Ovary (tissue), 9 donors: Measurements from ENCODE around the gene CADPS2. TPM values are rescaled to one million over a fixed set of nuclear protein-coding genes. Genes with fewer than 3 reads are reported as not detected.

Source experiments
- DNase-seq, 5 donors: peaks; one replicate each; pipeline ENCODE4 v3.0.0-alpha.2; 2019 to 2020
- H3K27ac ChIP-seq, 2 donors: fragments of 200-600 bp; one replicate each; pipeline versions ENCODE4 v1.5.1 to v1.8.0; 2019 to 2022
- H3K27me3 ChIP-seq: fragments of 200-600 bp; one replicate; pipeline ENCODE4 v1.8.0; 2022
- H3K36me3 ChIP-seq: fragments of 200-600 bp; sonication (generic); one replicate; pipeline ENCODE4 v1.5.1; 2019
- H3K4me1 ChIP-seq: one replicate; pipeline ENCODE4 v1.8.1; 2013; ENCODE audit warnings: mild to moderate bottlenecking, moderate library complexity; ENCODE audit not compliant: insufficient read depth
- H3K4me3 ChIP-seq: fragments of 200-600 bp; sonication (generic); one replicate; pipeline ENCODE4 v1.5.1; 2017
- H3K9me3 ChIP-seq, 2 donors: fragments of 200-600 bp in 1 of 2; sonication (generic) in 1 of 2; one replicate each; pipeline versions ENCODE4 v1.5.1 to v1.8.1; 2013 to 2019; ENCODE audit warnings: mild to moderate bottlenecking in 1 of 2, moderate library complexity in 1 of 2
- CTCF ChIP-seq, 3 donors: fragments of 450-650 bp in 2 of 3; fragments of 200-600 bp in 1 of 3; IDR thresholded peaks; one replicate each; pipeline versions ENCODE4 v1.5.1 to v1.8.0; 2016 to 2022; ENCODE audit warnings: antibody characterized with exemption in 3 of 3, mild to moderate bottlenecking in 1 of 3
- EP300 ChIP-seq: sonication (generic); formaldehyde crosslinking; IDR thresholded peaks from one replicate; pipeline ENCODE4 v1.6.1; 2017; ENCODE audit warnings: antibody characterized with exemption
- POLR2A ChIP-seq: fragments of 450-650 bp; IDR thresholded peaks from one replicate; pipeline ENCODE4 v1.6.1; 2017; ENCODE audit warnings: antibody characterized with exemption, mild to moderate bottlenecking, moderate library complexity
- WGBS, 3 donors: extraction: QIAGEN DNeasy Blood & Tissue Kit in 1 of 3; methylation state at CpG; one replicate each; pipeline versions ENCODE4 v1.1.5 to v1.1.7; 2013 to 2017; 5-methylcytosine and 5-hydroxymethylcytosine counted together
- intact Hi-C, 4 donors: fragments of 100-400 bp; cut with DNase I; formaldehyde crosslinking; loops; one replicate each; pipeline versions ENCODE4 v1.11.0 to v1.15.1; 2022 to 2023
- polyA plus RNA-seq, 2 donors: library from polyadenylated mRNA; stranded (reverse); fragments of 200-250 nt in 1 of 2; fragments of 350-450 nt in 1 of 2; fragmentation: Illumina TruSeq in 1 of 2; extraction: RNeasy Lipid Tissue Mini Kit (QIAGEN cat#74804) in 1 of 2; gene quantifications; one replicate each; pipeline ENCODE4 v1.2.3, GENCODE V29; 2013 to 2014
- total RNA-seq, 7 donors: library from RNA; depleted of rRNA in 2 of 7; stranded (reverse); fragments of >200 nt in 2 of 7; fragmentation: NEBNext Ultra II Directional in 3 of 7; extraction: Animal tissue kit (Norgen Biotek cat#: 25700) in 3 of 7; gene quantifications; one replicate each; pipeline versions ENCODE4 v1.1.0 to v1.2.4, GENCODE V29; 2016 to 2023
- donor health status: DM: no; HTN: no; CAD: no; lungs with moderate emphysema.
- donor health status: DM: no; HTN: no; CAD: no.
- donor health status: Bipolar disorder and iron deficiency.
- donor health status: DM: yes; HTN: yes; CAD: no.
- donor health status: DM: no; HTN: no; CAD: no.
- donor health status: DM: yes; HTN: yes; CAD: no.

CADPS2 gene
- total and polyA plus RNA-seq, 9 donors = 10.1 to 26.7 (median 16.6) TPM

- Histone ChIP-seq H3K9me3 (no peaks in the 10 kb centered on the region), H3K27me3 (no peaks in the 10 kb centered on the region), H3K4me3 (no peak overlapping the region), H3K4me1 (no peaks in the 10 kb centered on the region), H3K27ac (no peak overlapping the region), H3K36me3 (no peaks in the 10 kb centered on the region)
- DNase-seq = no peak
- intact Hi-C loops = no loop called here
- WGBS, 3 donors = 59 to 71% (median 65%) methylated on average over 1 of the region's 1 CpG
- TF ChIP-seq POLR2A (no peak), CTCF (IDR thresholded peaks at IDR 0.05) (no peak), EP300 (no peak)
Observed at GRCh38 chr7:122515404-122515803, 370.9 kb downstream of the CADPS2 start.

GRCh38 chr7:122511268-122511667 is 375.0 kb downstream of the CADPS2 start:
- Histone ChIP-seq H3K27ac (no peak overlapping the region), H3K4me1 (no peaks in the 10 kb centered on the region), H3K9me3 (no peaks in the 10 kb centered on the region), H3K4me3 (no peak overlapping the region), H3K36me3 (no peaks in the 10 kb centered on the region), H3K27me3 (no peaks in the 10 kb centered on the region)
- intact Hi-C loops = no loop called here
- TF ChIP-seq CTCF (IDR thresholded peaks at IDR 0.05) = no peak
- no peak for TF ChIP-seq POLR2A
- TF ChIP-seq EP300 = no peak
- no peak for DNase-seq
- 93 to 97% (median 95%) methylated on average over 2 of the region's 2 CpGs for WGBS, 3 donors

- Histone ChIP-seq H3K36me3 (no peaks in the 10 kb centered on the region), H3K9me3 (no peaks in the 10 kb centered on the region), H3K27me3 (no peaks in the 10 kb centered on the region), H3K27ac (no peak overlapping the region), H3K4me1 (no peaks in the 10 kb centered on the region), H3K4me3 (no peak overlapping the region)
- TF ChIP-seq CTCF (IDR thresholded peaks at IDR 0.05) (no peak), EP300 (no peak), POLR2A (no peak)
- 82 to 89% (median 86%) methylated on average over 2 of the region's 2 CpGs for WGBS, 3 donors
- no peak for DNase-seq
- intact Hi-C loops = no loop called here
Observed at GRCh38 chr7:122507591-122507990, 378.7 kb downstream of the CADPS2 start.

- H3K9me3 ChIP-seq = no peaks in the 10 kb centered on the region
- intact Hi-C loops = no loop called here
- no peak overlapping the region for H3K27ac ChIP-seq
- H3K27me3 ChIP-seq = no peaks in the 10 kb centered on the region
- no peak overlapping the region for H3K4me3 ChIP-seq
- TF ChIP-seq POLR2A (no peak), EP300 (no peak), CTCF (IDR thresholded peaks at IDR 0.05) (no peak)
- no peaks in the 10 kb centered on the region for H3K4me1 ChIP-seq
- WGBS, 3 donors = 96 to 99% (median 98%) methylated on average over 6 of the region's 6 CpGs
- no peak for DNase-seq
- H3K36me3 ChIP-seq = no peaks in the 10 kb centered on the region
Observed at GRCh38 chr7:122492007-122492406, 394.3 kb downstream of the CADPS2 start.

GRCh38 chr7:122488241-122488640 is 398.0 kb downstream of the CADPS2 start:
- H3K27me3 ChIP-seq = no peaks in the 10 kb centered on the region
- no peaks in the 10 kb centered on the region for H3K36me3 ChIP-seq
- H3K27ac ChIP-seq = no peak overlapping the region
- no peak overlapping the region for H3K4me3 ChIP-seq
- intact Hi-C loops = no loop called here
- WGBS, 3 donors = 93 to 97% (median 96%) methylated on average over 3 of the region's 3 CpGs
- H3K9me3 ChIP-seq = no peaks in the 10 kb centered on the region
- TF ChIP-seq EP300 = no peak
- no peak for TF ChIP-seq POLR2A
- TF ChIP-seq CTCF (IDR thresholded peaks at IDR 0.05) = no peak
- H3K4me1 ChIP-seq = no peaks in the 10 kb centered on the region
- no peak for DNase-seq
